OCI-LY3 (cell line): ENCODE data around the gene LAMA3.

Source experiments
- H2AFZ ChIP-seq: fragments of 200-600, 300-600 bp; shearing (Covaris generic); 2 replicates; pipeline ENCODE4 v1.6.0; 2014; ENCODE audit warnings: antibody characterized with exemption, low read depth, low read length
- H3K27ac ChIP-seq: fragments of 200-600, 300-600 bp; sonication (generic); 2 replicates; pipeline ENCODE4 v1.5.1; 2014; ENCODE audit warnings: mild to moderate bottlenecking, low read length, moderate library complexity, mixed read lengths
- H3K27me3 ChIP-seq: fragments of 200-600, 300-600 bp; sonication (generic); 2 replicates; pipeline ENCODE4 v1.6.1; 2014; ENCODE audit warnings: low read depth, low read length, mixed read lengths
- H3K36me3 ChIP-seq: fragments of 200-600, 300-600 bp; sonication (generic); replicated peaks from 2 replicates; pipeline ENCODE3; 2014; ENCODE audit warnings: low read depth, low read length, mixed read lengths
- H3K4me1 ChIP-seq: fragments of 300-600, 200-600 bp; sonication (generic); 2 replicates; pipeline ENCODE4 v1.6.1; 2014; ENCODE audit warnings: low read length, mixed read lengths
- H3K4me2 ChIP-seq: fragments of 200-600, 300-600 bp; sonication (generic); 2 replicates; pipeline ENCODE4 v1.6.1; 2014; ENCODE audit warnings: low read length, mixed read lengths
- H3K4me3 ChIP-seq: fragments of 300-600, 200-600 bp; sonication (generic); 2 replicates; pipeline ENCODE4 v1.5.1; 2014; ENCODE audit warnings: antibody characterized with exemption, mild to moderate bottlenecking, low read length, moderate library complexity
- H3K79me2 ChIP-seq: fragments of 300-600, 200-600 bp; shearing (Covaris generic); 2 replicates; pipeline ENCODE4 v1.6.1; 2014; ENCODE audit warnings: mild to moderate bottlenecking, low read length, mixed read lengths
- H3K9ac ChIP-seq: fragments of 300-600, 200-600 bp; shearing (Covaris generic); 2 replicates; pipeline ENCODE4 v1.6.0; 2014; ENCODE audit warnings: mild to moderate bottlenecking, low read length, moderate library complexity
- H3K9me3 ChIP-seq: fragments of 200-600, 300-600 bp; shearing (Covaris generic); 2 replicates; pipeline ENCODE4 v1.6.1; 2014; ENCODE audit warnings: low read length, mixed read lengths; ENCODE audit not compliant: insufficient read depth
- H4K20me1 ChIP-seq: fragments of 200-600, 300-600 bp; sonication (generic); 2 replicates; pipeline ENCODE4 v1.6.1; 2016; ENCODE audit warnings: low read length, mixed read lengths; ENCODE audit not compliant: insufficient read depth
- CTCF ChIP-seq: fragments of 200-600, 300-600 bp; sonication (generic); IDR thresholded peaks from 2 replicates; pipeline ENCODE4 v1.5.1; 2014; ENCODE audit warnings: antibody characterized with exemption, low read length, low read depth
- EZH2phosphoT487 ChIP-seq: fragments of 200-600 bp; shearing (Covaris generic); IDR thresholded peaks from 2 replicates; pipeline ENCODE4 v1.6.1; 2018; ENCODE audit warnings: antibody characterized with exemption, mixed run types, low read depth

LAMA3 gene

DNA sequence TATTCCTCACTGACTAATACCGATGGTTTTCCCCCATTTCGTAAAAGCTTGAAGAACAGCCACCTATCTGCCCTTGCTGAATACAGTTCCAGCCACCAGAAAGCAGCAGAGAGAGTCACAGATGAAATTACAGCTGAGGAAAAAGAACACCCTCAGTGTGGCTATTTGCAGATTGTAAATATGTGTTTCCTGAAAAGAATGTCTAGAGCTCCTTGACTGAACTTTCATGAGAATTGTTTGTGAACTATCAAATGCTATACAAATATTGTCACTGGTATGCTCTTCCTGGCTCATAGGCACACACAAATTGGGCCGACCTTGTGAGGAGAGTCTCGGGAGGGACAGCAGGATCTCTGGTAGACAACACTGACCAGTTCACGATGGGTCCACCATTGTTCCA lies 267.2 kb downstream of the LAMA3 start:
- Histone ChIP-seq H3K9me3 (no peaks in the 10 kb centered on the region), H3K79me2 (no peaks in the 10 kb centered on the region), H3K4me1 (peaks cover 2% of the 10 kb centered on the region; the same call in 1 of the 2 replicates), H3K4me2 (no peak overlapping the region), H3K4me3 (no peak overlapping the region), H3K27ac (no peak overlapping the region), H2AFZ (no peak overlapping the region), H3K9ac (no peak overlapping the region), H3K27me3 (peaks cover 9% of the 10 kb centered on the region), H4K20me1 (no peaks in the 10 kb centered on the region), H3K36me3 (no peaks in the 10 kb centered on the region)
- TF ChIP-seq EZH2phosphoT487 (no peak), CTCF (no peak)

- Histone ChIP-seq H2AFZ (no peak overlapping the region), H3K9me3 (no peaks in the 10 kb centered on the region), H3K27me3 (peaks cover 6% of the 10 kb centered on the region), H3K9ac (no peak overlapping the region), H4K20me1 (no peaks in the 10 kb centered on the region), H3K4me3 (no peak overlapping the region), H3K79me2 (no peaks in the 10 kb centered on the region), H3K27ac (no peak overlapping the region), H3K4me1 (peaks cover 2% of the 10 kb centered on the region; the same call in 1 of the 2 replicates), H3K4me2 (no peak overlapping the region), H3K36me3 (no peaks in the 10 kb centered on the region)
- TF ChIP-seq EZH2phosphoT487, result no peak
- TF ChIP-seq CTCF, result no peak
Observed at GRCh38 chr18:23958036-23958435, 268.8 kb downstream of the LAMA3 start.

- H3K27me3 ChIP-seq, result peaks cover 6% of the 10 kb centered on the region
- H3K9me3 ChIP-seq, result no peaks in the 10 kb centered on the region
- peaks cover 28% of the 10 kb centered on the region for H3K4me1 ChIP-seq
- H3K79me2 ChIP-seq, result no peaks in the 10 kb centered on the region
- H3K4me3 ChIP-seq, result no peak overlapping the region
- H4K20me1 ChIP-seq, result no peaks in the 10 kb centered on the region
- H3K9ac ChIP-seq, result no peak overlapping the region
- H3K4me2 ChIP-seq, result no peak overlapping the region
- TF ChIP-seq EZH2phosphoT487, result no peak
- peak; percentile 48; the same call in 1 of the 2 replicates for TF ChIP-seq CTCF
- H3K36me3 ChIP-seq, result no peaks in the 10 kb centered on the region
- no peak overlapping the region for H2AFZ ChIP-seq
- no peak overlapping the region for H3K27ac ChIP-seq
Observed at GRCh38 chr18:23963443-23964165, 274.4 kb downstream of the LAMA3 start.

DNA sequence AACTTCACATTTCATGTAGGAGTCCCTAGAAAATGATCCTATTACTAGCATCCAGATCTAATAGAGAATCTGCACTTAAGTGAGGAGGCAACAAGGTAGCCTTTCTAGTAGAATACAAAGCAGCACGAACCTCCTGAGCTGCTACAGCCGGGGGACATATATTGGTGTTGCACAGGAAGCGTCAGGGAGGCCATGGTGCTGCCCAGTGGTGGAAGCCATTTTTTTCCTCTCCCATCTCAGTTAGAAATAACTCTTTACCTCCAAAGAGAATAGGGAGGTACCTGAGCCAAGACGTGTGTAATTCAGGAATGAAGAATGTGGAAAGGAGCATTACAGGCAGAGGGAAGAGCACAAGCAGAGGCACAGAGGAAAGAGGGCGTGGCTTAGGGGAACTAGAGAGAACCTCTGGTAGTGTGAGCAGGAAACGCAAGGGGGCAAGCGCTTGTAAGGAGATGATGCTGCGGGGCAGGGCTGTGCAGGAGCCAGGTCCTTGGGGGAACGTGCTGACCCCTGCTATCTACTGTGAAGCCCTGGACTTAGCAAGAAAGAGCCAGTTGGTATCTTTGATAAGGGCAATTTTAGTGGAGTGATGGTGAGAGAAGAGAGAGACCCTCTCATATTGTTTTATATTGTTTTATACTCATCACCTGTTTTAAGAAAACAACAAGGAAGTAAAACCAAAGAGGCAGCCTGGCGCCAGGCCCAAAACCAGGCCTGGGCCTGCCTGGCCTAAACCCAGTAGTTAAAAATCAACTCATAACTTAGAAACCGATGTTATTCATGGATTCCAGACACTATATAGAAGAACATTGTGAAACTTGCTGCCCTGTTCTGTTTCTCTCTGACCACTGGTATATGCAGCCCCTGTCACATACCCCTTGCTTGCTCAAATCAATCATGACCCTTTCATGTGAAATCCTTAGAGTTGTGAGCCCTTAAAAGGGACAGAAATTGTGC lies 275.3 kb downstream of the LAMA3 start:
- H3K9ac ChIP-seq, result no peak overlapping the region
- no peaks in the 10 kb centered on the region for H4K20me1 ChIP-seq
- peak overlapping the region; percentile 71; the same call in 1 of the 2 replicates for H2AFZ ChIP-seq
- H3K9me3 ChIP-seq, result no peaks in the 10 kb centered on the region
- no peak overlapping the region for H3K4me3 ChIP-seq
- H3K36me3 ChIP-seq, result no peaks in the 10 kb centered on the region
- H3K27ac ChIP-seq, result no peak overlapping the region
- TF ChIP-seq EZH2phosphoT487 (no peak), CTCF (no peak)
- H3K27me3 ChIP-seq, result peaks cover 6% of the 10 kb centered on the region; the same call in 1 of the 2 replicates
- H3K4me2 ChIP-seq, result peak overlapping the region; percentile 9; the same call in 1 of the 2 replicates
- peaks cover 28% of the 10 kb centered on the region for H3K4me1 ChIP-seq
- H3K79me2 ChIP-seq, result no peaks in the 10 kb centered on the region
